HG03432 (cell line): ENCODE measurements around the gene MAP2K3.

Experiments used
- ATAC-seq: cut with Tn5 transposase; IDR thresholded peaks from one replicate; pipeline ENCODE4 v1.9.1; 2021; ENCODE audit warnings: mild to moderate bottlenecking, moderate library complexity; ENCODE audit not compliant: unreplicated experiment

Gene MAP2K3

GRCh38 chr17:21282231-21282630 is 2.3 kb upstream of the MAP2K3 start:
- ATAC-seq: no peak

- no peak for ATAC-seq
Observed at GRCh38 chr17:21282850-21283249, 1.7 kb upstream of the MAP2K3 start.

GRCh38 chr17:21283482-21284318 is 811 bp upstream of the MAP2K3 start:
- ATAC-seq: peak; percentile 11

GRCh38 chr17:21285164-21286065 is 904 bp downstream of the MAP2K3 start:
- ATAC-seq: no peak

GRCh38 chr17:21286066-21286770 is 1.7 kb downstream of the MAP2K3 start:
- ATAC-seq: no peak

- no peak for ATAC-seq
Observed at GRCh38 chr17:21286909-21287702, 2.6 kb downstream of the MAP2K3 start.

- ATAC-seq: peak; percentile 41
Observed at GRCh38 chr17:21287703-21288449, 3.4 kb downstream of the MAP2K3 start.

GRCh38 chr17:21288571-21289017 is 4.1 kb downstream of the MAP2K3 start:
- ATAC-seq: peak; percentile 10

- no peak for ATAC-seq
Observed at GRCh38 chr17:21289175-21289901, 4.8 kb downstream of the MAP2K3 start.

GRCh38 chr17:21289902-21290571 is 5.5 kb downstream of the MAP2K3 start:
- no peak for ATAC-seq

- no peak for ATAC-seq
Observed at GRCh38 chr17:21291357-21291756, 6.8 kb downstream of the MAP2K3 start.

GRCh38 chr17:21291862-21292261 is 7.4 kb downstream of the MAP2K3 start:
- no peak for ATAC-seq

- ATAC-seq: no peak
Observed at GRCh38 chr17:21292867-21293830, 8.6 kb downstream of the MAP2K3 start.

GRCh38 chr17:21293831-21294210 is 9.3 kb downstream of the MAP2K3 start:
- ATAC-seq: no peak

- no peak for ATAC-seq
Observed at GRCh38 chr17:21294321-21295035, 10.0 kb downstream of the MAP2K3 start.

GRCh38 chr17:21295036-21295952 is 10.8 kb downstream of the MAP2K3 start:
- ATAC-seq: no peak
